ENCODE measurements around the gene IL10.

IL10 gene

DNA sequence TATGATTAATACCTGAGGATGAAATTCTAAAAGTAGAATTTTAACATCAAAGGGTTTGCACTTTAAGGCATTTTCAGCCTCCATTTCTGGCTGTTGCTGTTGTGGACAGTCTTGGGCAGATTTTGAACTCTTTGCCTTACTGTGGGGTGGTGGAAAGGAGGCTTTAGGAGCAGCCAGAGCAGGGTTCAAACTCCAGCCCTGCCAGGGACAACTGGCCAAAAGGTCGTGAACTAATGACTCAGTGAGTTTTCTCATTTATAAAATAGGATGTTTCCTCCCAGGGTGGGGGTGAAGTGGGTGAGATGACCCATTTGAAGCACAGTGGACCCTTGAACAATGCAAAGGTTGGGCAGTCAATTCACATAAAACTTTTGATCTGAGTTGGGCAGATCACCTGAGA is 50.8 kb downstream of the IL10 start:
- POLR2A ChIA-PET = no interaction called here
- CTCF ChIA-PET = interaction anchor here (1.1 to 3.3 kb wide), 3 partner anchors 8 to 191 kb away, joined by 6 to 27 read pairs (median 8); no protein-coding TSS in a partner anchor
- no peak for TF ChIP-seq CTCF (IDR thresholded peaks at IDR 0.05; ENCODE audit: control extremely low read depth, extremely low read depth, low read depth, missing control alignments)
- DNase-seq (ENCODE audit: extremely low spot score) = no peak

GRCh38 chr1:206719169-206719839 is 53.0 kb downstream of the IL10 start:
- ChIA-PET CTCF (interaction anchor here (0.7 to 3.3 kb wide), 26 partner anchors 10 to 263 kb away, joined by 3 to 27 read pairs (median 4); partner anchors contain the start of gene IL19), POLR2A (no interaction called here)
- peak; percentile 59 for DNase-seq (ENCODE audit: extremely low spot score)
- no peak for TF ChIP-seq CTCF (IDR thresholded peaks at IDR 0.05; ENCODE audit: control extremely low read depth, extremely low read depth, low read depth, missing control alignments)

GRCh38 chr1:206717674-206717989 is 54.7 kb downstream of the IL10 start:
- POLR2A ChIA-PET = no interaction called here
- TF ChIP-seq CTCF (IDR thresholded peaks at IDR 0.05; ENCODE audit: control extremely low read depth, extremely low read depth, low read depth, missing control alignments) = no peak
- CTCF ChIA-PET = interaction anchor here (0.6 to 2.3 kb wide), 4 partner anchors 12 to 214 kb away, joined by 3 to 10 read pairs (median 4); no protein-coding TSS in a partner anchor
- DNase-seq (ENCODE audit: extremely low spot score) = no peak
